ENCODE data around the gene ACSL3. TPM values are rescaled to one million over a fixed set of nuclear protein-coding genes. Genes with fewer than 3 reads are reported as not detected.
"Not testable (repeated sequence)": the region's sequence is repeated elsewhere in the genome, so short reads cannot be mapped to it uniquely, and the experiment has no call there.

The ACSL3 gene
- polyA plus RNA-seq, 10 donors = 34.3 to 50.1 (median 44.9) TPM

DNA sequence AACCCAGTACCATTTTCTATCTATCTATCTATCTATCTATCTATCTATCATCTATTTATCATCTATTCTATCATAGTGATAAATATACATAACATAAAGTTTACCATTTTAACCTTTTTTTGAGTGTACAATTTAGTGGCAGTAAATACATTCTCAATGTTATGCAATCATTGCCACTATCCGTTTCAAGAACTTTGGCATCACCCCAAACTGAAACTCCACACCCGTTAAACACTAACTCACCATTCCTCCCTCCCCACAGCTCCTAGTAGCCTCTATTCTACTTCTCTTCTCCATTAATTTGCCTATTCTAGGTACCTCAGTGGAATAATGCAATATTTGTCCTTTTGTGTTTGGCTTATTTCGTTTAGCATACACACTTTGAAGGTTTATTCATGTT is 108.7 kb downstream of the ACSL3 start:
- DNase-seq = no peak

DNA sequence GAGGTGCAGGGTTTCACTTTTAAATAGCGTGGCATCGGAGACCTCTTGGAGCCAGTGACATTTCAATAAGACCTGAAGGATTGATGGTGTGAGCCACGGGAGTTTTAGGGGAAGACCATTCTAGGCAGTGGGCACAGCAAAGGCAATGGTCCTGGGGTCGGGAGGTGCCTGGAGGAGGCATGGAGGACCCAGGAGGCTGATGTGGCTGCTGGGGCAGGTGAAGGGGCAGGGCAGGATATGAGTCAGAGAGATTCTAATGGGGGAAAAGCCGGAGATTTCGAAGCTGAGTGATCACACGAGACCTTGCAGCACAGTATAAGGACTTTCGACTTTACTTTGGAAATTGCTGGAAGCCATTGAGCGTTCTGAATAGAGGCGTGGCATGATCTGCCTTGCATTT is 111.6 kb downstream of the ACSL3 start:
- DNase-seq = no peak

DNA sequence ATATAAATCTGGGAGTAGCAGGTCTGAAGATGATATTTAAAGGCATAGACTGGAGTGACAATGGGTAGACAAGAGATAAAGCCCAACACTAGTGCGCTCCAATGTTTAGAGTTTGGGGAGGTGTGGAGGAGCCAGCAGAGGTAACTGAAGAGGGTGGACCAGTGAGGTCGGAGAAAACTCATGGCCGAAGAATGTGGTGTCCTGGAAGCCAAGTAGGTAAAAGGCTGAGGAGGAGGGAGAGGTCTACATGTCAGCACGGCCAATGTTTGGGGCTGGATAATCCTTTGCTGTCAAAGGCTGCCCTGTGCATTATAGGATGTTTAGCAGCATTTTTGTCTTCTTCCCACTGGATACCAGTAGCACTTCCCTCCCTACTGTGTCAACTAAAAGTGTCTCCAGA is 112.4 kb downstream of the ACSL3 start:
- no peak for DNase-seq

DNA sequence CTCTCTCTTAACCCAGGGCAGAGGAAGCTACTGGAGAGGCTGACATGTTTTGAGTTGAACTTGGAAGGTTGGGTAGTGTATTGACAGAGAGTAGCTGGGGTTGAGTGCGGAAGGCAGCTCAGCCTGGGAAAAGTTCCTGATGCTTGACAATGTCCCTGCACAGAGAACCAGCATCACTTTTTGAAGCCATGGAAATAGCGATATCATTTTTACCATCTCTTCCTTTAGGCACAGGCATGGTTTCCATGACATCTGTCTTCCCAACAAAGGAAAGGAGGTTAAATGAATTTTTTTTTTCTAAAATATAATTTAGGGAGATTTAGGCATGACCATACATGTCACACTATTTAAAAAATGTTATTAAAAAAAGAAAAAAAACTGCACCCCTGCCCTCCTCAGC is 112.9 kb downstream of the ACSL3 start:
- DNase-seq = no peak

DNA sequence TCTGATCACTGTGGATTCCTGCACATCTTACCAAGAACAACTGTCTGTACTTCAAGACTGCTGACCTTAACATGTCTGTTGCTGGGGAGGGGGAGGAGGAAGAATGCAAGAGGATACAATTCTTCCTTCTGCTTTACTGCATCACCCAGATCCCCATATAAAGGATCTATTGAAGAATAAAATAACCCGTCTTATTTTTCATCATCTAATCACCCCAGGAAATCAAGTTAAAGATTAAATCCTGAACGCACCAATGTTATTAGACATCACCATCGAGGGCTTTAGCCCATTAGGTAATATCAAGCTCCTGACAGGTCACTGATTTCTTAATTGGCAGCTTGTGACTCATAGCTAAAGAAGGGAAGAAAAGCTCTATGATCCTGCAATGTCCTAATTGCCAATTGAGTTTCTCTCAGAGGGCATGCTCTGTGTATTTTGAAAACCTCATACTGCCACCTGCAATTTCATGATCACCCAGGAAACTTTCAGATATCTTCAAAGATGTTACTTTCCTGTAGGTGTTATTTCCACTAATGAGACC is 115.8 kb downstream of the ACSL3 start:
- DNase-seq = no peak

DNA sequence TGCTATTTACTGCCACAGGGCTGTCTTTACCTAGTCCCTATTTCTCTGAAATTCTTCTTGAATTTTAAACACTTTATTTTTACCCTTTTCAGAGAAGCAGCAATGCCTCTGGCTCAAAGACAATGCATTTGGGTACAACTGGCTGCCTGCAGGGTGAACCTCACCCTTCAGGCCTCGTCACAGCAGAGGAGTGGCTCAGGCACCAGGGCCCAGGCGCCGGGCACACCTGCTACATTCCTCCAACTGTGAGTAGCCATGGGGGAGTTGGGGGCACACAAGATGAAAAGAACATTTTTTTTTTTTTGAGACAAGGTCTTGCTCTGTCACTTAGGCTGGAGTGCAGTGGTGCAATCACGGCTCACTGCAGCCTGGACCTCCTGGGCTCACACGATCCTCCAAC is 116.3 kb downstream of the ACSL3 start:
- no peak for DNase-seq

DNA sequence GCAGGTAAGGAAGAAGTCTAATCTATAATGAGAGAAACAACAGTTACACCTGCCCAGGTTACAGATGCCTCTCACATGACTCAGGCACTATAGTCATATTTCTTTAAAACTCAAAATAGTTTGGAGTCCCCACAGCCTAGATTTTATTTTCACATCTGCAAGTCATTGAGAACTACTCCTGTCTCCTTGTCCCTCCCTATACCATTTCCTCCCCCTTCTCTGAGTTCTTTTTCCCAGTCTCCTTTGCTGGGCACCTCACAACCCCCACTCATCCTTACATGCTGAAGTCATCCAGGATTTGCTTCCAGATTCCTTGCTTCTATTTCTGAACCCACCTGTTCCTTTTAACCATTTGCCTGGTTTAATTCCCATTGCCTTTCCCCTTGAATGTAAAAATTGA is 118.0 kb downstream of the ACSL3 start:
- no peak for DNase-seq

DNA sequence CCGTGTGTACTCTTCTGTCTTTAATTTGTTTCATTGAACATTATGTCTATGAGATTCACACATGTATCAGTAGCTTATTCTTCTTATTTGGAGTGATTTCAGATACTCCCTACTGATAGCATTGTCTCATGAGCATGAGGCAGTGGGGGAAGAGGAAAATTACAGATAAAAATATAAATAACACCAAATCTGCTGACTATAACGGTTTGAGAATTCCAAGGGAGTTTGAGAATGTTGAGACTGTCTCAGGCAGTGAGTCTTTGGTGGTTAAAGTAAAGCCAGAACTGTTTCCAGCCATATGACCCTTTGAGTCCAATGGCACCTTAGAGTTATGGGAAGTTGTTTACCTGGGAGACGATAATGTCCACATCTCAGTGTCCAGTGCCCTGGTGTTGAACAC is 118.6 kb downstream of the ACSL3 start:
- no peak for DNase-seq

DNA sequence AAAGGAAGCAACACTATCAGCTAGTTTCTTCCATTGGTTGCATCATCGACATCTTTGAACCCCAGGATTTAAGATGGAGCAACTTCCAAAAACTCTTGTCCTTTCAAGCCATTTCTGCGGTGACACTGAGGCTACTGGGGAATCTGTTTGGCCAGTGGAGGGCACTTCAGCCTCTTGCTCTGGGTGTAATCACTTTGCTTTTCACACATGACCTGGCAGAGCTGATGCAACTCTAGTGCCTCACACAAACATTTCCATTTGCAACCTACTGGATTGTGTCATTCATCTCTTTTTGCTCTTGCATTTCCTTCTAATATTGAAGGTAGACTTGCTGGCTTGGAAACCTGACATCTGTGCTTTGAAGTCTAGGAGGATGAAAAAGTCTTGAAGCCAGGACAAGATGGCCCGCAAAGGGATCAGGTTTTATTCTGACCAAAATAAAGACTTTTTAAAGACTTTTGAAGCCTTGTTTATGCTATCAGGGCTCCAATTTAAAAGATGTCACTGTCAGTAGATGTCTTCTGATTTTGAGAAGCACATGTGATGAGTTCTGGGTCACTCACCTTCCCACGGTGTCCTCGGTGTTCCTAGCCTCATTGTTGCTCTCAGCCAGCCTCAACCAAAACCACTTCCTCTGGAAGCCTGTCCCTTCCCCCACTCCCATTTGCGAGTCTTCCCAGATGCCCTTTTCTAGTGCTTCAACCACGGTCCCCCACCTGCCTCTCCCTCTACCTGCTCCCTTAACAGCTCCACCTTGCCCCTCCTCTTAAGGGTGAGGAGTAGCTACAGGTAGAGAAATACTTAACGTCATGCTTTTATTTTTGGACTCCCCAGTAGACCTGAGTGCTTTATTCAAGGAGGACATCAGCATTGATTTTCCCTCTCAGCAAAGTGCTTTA is 121.4 kb downstream of the ACSL3 start:
- peak in 2 of 3 donors; percentile 32 to 58 for DNase-seq

DNA sequence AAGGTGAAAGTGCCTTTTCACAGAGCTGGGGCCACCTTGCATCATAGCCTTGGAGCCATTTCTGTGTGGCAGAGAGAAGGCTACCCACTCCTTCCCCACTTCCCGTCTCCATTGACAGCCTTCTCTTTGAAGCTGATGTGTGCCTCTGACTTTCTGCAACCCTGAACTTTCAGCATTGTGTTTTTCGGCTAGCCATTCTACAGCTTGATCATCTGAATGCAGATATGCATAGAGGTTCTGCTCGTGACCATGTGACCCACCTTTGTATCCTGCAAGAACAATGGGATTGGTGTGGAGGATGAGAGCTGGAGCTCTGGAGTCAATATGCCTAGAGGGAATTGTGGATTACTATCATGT is 122.1 kb downstream of the ACSL3 start:
- DNase-seq = no peak

DNA sequence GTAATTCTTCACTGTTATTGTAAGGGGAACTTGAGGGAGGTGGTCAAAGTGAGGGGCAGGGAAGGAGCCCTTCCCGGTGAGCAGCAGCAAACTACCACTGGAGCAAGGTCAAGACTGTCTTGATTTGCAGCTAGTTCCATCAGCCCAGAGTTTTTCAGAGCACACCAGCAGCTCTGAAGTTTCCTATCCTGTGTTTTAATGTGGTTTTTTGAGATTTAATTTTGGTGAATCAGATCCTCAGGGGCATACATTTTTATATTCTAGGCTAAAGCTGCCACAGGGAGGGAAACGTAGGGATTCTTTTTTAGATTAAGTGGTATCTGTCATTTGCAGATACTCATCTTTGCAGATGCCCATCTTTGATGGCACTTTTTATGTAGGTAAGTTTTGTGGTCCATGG is 124.1 kb downstream of the ACSL3 start:
- no peak for DNase-seq

DNA sequence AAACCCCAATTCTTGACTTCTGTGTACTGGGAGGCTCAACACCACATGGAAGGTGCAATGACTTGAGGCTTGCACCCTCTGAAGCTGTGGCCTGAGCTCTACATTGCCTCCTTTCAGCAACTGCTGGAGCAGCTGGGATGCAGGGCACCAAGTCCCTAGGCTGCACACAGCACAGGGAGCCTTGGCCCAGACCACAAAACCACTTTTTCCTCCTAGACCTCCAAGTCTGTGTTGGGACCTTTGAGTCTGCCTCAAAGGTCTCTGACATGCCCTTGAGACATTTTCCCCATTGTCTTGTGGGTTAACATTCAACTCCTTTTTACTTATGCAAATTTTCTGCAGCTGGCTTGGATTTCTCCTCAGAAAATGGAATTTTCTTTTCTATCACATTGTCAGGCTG is 128.6 kb downstream of the ACSL3 start:
- no peak for DNase-seq

DNA sequence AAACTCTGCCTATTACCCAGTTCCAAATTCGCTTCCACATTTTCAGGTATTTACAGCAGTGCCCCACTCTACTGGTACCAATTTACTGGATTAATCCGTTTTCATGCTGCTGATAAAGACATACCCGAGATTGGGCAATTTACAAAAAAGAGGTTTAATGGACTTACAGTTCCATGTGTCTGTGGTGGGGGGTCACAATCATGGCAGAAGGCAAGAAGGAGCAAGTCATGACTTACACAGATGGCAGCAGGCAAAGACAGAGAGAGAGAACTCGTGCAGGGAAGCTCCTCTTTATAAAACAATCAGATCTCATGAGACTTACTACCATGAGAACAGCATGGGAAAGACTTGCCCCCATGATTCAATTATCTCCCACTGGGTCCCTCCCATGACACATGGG is 129.4 kb downstream of the ACSL3 start:
- not testable (repeated sequence) for DNase-seq

DNA sequence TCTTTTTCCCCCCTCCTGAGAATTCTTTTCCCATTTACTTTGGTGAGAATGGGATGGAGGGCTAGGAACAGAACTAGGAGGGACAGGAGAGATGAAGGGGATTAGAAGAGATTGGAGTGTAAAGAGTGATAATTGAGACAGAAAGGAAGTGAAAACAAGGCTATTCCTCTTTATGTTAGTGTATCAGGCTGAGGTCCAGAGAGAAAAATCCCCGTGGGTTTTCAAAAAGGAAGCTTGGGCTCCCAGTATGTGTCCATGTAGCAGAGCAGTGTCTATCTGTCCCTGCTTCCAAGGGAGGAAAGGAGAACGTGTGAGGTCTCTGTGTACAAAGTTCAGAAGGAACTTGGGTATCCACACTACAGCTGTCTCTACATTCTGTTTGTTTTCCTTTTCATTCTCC is 131.3 kb downstream of the ACSL3 start:
- DNase-seq = no peak

Other genes starting within 250 kb of the ACSL3 start
- gene FARSB, start 204.9 kb upstream of the ACSL3 start, polyA plus RNA-seq (ENCODE audit: insufficient read length in 10 of 10) = 10 to 100 TPM; 21.7 to 29.8 (median 26.2) TPM
- not detected for gene MOGAT1, start 189.4 kb upstream of the ACSL3 start, polyA plus RNA-seq (ENCODE audit: insufficient read length in 10 of 10)
- 1 to 10 TPM; 3.2 to 7.1 (median 5.2) TPM for gene KCNE4, start 191.2 kb downstream of the ACSL3 start, polyA plus RNA-seq (ENCODE audit: insufficient read length in 10 of 10)

Data from muscle of back (tissue), 11 donors.